SJSA1 (cell line): ENCODE results near the gene SFTPA1. TPM values are rescaled to one million over a fixed set of nuclear protein-coding genes. Genes with fewer than 3 reads are reported as not detected.
"Not testable (repeated sequence)": the region's sequence is repeated elsewhere in the genome, so short reads cannot be mapped to it uniquely, and the experiment has no call there.

ENCODE experiments used
- DNase-seq, 2 experiments: peaks; one replicate each; pipeline ENCODE4 v3.0.0-alpha.2; 2015 to 2020; ENCODE audit warnings: low spot score in 2 of 2, low read depth in 1 of 2
- H3K27ac ChIP-seq: fragments of 250-450 bp; sonication (Bioruptor Pico); 2 replicates; pipeline ENCODE4 v1.5.1; 2020; ENCODE audit warnings: mild to moderate bottlenecking, moderate library complexity
- H3K27me3 ChIP-seq: fragments of 250-450 bp; sonication (Bioruptor Pico); replicated peaks from 2 replicates; pipeline ENCODE4 v1.5.1; 2020; ENCODE audit warnings: mild to moderate bottlenecking, moderate library complexity
- H3K36me3 ChIP-seq: fragments of 250-450 bp; sonication (Bioruptor Pico); 2 replicates; pipeline ENCODE4 v1.5.1; 2020; ENCODE audit warnings: mild to moderate bottlenecking
- H3K4me1 ChIP-seq: fragments of 250-450 bp; sonication (Bioruptor Pico); replicated peaks from 2 replicates; pipeline ENCODE4 v1.6.1; 2021; ENCODE audit warnings: mild to moderate bottlenecking
- H3K4me3 ChIP-seq: fragments of 250-450 bp; sonication (Bioruptor Pico); 2 replicates; pipeline ENCODE4 v1.5.1; 2020; ENCODE audit warnings: mild to moderate bottlenecking
- H3K9me3 ChIP-seq: fragments of 250-450 bp; sonication (Bioruptor Pico); replicated peaks from 2 replicates; pipeline ENCODE4 v1.5.1; 2020; ENCODE audit warnings: mild to moderate bottlenecking
- total RNA-seq: library from RNA; depleted of rRNA; stranded (reverse); fragments of >200 nt; shearing (Covaris generic); gene quantifications from 2 replicates; pipeline ENCODE4 v1.2.3, GENCODE V29; 2014; rRNA removed

SFTPA1 gene
- not detected in 2 replicates for total RNA-seq

DNA sequence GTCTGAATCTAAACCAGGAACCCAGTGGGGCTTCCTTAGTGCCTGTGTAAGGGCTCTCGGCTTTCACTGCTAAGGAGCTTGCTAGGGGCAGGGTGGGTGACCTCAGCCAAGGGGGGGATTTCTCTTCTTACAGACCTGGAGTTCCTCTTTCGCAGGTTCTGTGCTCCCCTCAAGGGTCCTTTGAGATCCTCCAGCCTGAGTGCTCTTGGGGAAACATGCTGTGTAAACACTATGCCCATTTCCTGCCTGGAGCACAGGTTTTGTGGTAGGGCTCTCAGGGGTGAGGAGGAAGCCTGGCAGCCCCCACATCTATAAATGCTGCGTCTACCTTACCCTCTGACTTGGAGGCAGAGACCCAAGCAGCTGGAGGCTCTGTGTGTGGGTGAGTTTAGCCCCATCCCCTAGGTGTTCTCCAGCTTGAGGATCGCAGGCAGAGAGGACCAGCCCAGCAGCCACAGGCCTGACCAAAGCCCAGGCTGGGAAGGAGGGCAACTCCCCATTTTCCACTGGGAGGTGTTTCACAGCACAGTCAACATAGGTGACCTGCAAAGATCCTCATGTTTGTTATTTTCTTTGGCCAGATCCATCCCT is at the start of gene SFTPA1:
Gene SFTPA1, plus strand, starts transcription at position 339 of the 591 bp plus-strand sequence. CDS start 887 bp downstream, outside the sequence.
- no peak within 1 kb of the TSS for H3K27ac ChIP-seq
- no peaks in the 10 kb centered on the region for H3K9me3 ChIP-seq
- H3K36me3 ChIP-seq: no peaks in the 10 kb centered on the region
- H3K4me1 ChIP-seq: no peaks in the 10 kb centered on the region
- H3K27me3 ChIP-seq: 0 out of 2 replicates have a peak, but pooled peaks cover 4% of the 10 kb centered on the region
- no peak within 1 kb of the TSS for H3K4me3 ChIP-seq
- DNase-seq: no peak

DNA sequence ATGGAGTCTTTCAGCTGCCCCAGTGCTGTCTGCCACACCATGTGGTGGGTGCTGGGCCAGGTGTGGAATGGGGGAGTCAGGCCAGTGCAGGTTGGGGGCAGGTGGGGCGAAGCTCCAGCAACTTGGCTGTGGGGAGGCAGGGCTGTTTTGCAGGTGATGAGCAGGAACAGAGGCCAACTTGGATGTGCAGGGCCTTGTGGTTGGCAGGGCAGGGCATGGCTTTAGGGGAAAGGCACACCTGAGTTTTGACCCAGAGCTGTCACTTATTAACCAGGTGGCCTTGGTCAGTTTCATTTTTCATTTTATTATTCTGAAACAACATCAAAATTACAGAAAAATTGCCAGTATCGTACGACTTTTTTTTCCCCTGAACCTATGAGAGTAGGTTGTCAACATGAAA is 49.5 kb upstream of the SFTPA1 start:
- Histone ChIP-seq H3K27ac (no peak overlapping the region), H3K27me3 (peaks cover 11% of the 10 kb centered on the region), H3K9me3 (no peaks in the 10 kb centered on the region), H3K4me3 (no peak overlapping the region), H3K36me3 (no peaks in the 10 kb centered on the region), H3K4me1 (no peaks in the 10 kb centered on the region)
- no peak for DNase-seq

DNA sequence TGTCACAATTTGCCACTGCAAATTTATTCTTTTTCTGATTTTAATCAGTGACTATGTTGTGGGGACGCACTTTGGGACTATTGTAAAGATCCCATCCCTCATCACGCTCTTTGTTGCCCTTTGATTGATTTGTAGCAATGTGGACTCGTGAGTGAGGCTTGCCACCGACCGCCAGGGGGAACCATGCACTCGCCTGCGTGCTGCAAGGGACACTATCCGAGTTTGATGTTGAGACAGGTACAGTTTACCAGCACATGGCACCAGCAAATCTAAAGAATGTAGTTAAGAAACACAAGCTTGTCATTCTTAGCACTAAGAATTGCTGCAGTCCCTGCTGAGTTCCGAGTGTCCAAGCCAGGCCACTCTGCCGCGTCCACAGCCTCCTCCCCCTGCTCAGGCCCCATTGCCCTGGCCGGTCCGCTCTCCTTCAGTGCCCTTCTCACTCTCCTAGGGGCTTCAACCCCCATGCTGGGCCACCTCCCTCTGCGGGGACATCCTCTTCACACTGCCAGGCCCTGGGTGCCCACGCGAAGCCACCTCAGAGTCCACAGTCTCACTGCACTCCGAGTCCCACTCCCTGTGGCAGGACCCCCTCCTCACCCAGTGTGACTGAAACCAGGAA is 48.5 kb upstream of the SFTPA1 start:
- Histone ChIP-seq H3K36me3 (no peaks in the 10 kb centered on the region), H3K9me3 (no peaks in the 10 kb centered on the region), H3K27ac (no peak overlapping the region), H3K27me3 (peaks cover 11% of the 10 kb centered on the region), H3K4me3 (no peak overlapping the region), H3K4me1 (no peaks in the 10 kb centered on the region)
- DNase-seq: peak in 1 of 2 experiments; percentile 27

DNA sequence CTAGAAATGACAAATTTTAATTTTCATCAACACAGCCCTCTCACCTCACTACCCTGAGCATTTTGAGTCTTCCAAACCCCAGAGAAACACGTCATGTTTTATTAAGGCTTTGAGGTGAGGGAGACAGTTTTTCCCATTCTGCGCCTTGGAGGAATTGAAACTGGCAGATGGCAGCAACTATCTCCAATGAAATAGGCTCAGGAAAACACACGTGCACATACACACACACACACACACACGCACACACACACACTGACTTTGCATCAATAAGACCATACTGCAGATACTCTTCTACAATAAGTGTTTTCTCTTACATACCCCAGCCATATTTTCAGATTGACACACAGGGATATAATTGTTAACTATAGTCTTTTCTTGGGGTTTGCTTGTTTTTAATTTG is 47.3 kb upstream of the SFTPA1 start:
- Histone ChIP-seq H3K27me3 (peaks cover 11% of the 10 kb centered on the region), H3K4me3 (no peak overlapping the region), H3K36me3 (no peaks in the 10 kb centered on the region), H3K4me1 (no peaks in the 10 kb centered on the region), H3K27ac (no peak overlapping the region), H3K9me3 (no peaks in the 10 kb centered on the region)
- DNase-seq: no peak

DNA sequence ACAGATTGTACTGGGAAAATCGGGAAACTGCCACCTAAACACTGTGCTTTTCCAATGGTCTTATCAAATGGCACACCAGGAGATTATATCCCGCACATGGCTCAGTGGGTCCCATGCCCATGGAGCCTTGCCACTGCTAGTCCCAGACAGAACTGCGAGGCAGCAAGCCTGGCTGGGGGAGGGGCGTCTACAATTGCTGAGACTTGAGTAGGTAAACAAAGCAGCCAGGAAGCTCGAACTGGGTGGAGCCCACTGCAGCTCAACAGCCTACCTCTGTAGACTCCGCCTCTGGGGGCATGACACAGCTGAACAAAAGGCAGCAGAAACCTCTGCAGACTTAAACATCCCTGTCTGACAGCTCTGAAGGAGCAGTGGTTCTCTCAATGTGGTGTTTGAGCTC is 40.1 kb upstream of the SFTPA1 start:
- not testable (repeated sequence) for H3K27ac ChIP-seq, H3K4me1 ChIP-seq, DNase-seq, H3K27me3 ChIP-seq, H3K9me3 ChIP-seq, H3K36me3 ChIP-seq, H3K4me3 ChIP-seq

DNA sequence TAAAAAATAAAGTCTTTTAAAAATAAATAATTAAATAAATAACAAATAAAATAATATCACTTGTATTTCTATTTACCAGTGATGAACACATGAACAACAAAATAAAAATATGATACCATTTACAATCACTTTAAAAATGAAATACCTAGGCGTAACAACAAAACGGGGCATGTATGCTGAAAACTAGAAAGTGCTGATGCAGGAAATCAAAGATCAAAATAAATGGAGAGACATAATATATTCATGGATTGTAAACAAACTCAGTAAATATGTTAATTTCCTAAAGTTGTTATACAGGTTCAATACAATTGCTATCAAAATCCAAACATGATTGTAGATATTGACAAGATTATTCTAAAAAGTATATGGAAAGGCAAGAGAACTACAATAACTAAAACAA is 31.4 kb upstream of the SFTPA1 start:
- no peaks in the 10 kb centered on the region for H3K9me3 ChIP-seq
- H3K27ac ChIP-seq: no peak overlapping the region
- DNase-seq: no peak
- peaks cover 19% of the 10 kb centered on the region for H3K27me3 ChIP-seq
- no peaks in the 10 kb centered on the region for H3K4me1 ChIP-seq
- H3K36me3 ChIP-seq: no peaks in the 10 kb centered on the region
- no peak overlapping the region for H3K4me3 ChIP-seq

DNA sequence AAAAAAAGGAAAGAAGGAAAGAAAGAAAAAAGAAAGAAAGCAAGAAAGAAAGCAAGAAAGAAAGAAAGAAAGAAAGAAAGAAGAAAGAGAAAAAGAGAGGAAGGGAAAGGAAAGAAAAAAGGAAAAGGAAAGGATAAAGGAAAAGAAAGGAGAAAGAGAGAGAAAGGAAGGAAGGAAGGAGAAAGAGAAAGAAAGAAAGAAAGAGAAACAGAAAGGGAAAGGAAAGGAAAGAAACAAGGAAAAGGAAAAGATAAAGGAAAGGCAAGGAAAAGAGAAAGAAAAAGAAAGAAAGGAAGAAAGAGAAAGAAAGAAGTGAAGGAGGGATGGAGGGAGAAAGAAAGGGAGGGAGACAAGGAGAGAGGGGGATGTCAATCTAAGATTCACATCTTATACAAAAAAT is 29.7 kb upstream of the SFTPA1 start:
- Histone ChIP-seq H3K4me3 (no peak overlapping the region), H3K4me1 (no peaks in the 10 kb centered on the region), H3K27me3 (peaks cover 19% of the 10 kb centered on the region), H3K36me3 (no peaks in the 10 kb centered on the region), H3K9me3 (no peaks in the 10 kb centered on the region), H3K27ac (no peak overlapping the region)
- DNase-seq: no peak

DNA sequence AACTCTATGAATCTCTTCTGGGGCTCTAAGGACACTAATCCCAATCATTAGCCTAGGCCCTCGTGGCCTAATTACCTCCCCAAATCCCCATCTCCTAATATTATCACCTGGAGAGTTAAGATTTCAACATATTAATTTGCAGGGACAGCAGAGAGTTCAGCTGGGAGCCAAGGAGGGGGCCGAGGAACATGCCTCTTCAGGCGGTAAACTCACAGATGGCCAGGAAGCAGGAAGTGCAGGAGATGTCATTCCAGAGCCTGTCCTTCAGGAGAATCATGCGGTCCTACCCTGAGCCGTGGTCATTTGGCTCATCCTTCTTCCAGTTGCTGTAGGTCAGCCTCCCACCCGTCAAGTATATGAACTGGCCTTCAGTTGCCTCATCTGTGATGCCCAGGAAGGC is 28.6 kb upstream of the SFTPA1 start:
- Histone ChIP-seq H3K27me3 (peaks cover 11% of the 10 kb centered on the region), H3K27ac (no peak overlapping the region), H3K9me3 (no peaks in the 10 kb centered on the region), H3K4me3 (no peak overlapping the region), H3K4me1 (no peaks in the 10 kb centered on the region), H3K36me3 (no peaks in the 10 kb centered on the region)
- DNase-seq: no peak

DNA sequence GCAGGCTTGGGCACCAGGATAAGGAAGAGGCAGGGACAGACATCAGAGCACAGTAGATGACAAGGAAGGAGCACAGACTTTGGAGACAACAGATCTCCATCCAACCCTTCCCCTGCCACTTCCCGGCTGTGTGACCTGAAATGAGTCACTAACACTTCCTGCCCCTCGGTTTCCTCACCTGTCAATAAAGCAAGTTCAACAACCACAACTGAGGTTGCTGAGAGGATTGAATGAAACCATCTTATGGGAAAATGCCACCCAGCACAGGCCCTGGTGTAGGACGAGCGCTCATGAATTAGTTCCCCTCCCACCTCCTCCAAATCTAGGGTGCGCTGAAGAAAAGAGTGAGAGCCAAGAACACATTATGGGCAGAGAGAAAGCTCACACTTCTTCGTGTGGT is 27.8 kb upstream of the SFTPA1 start:
- not testable (repeated sequence) for H3K9me3 ChIP-seq, H3K36me3 ChIP-seq, H3K27ac ChIP-seq, H3K27me3 ChIP-seq, H3K4me3 ChIP-seq, DNase-seq, H3K4me1 ChIP-seq

DNA sequence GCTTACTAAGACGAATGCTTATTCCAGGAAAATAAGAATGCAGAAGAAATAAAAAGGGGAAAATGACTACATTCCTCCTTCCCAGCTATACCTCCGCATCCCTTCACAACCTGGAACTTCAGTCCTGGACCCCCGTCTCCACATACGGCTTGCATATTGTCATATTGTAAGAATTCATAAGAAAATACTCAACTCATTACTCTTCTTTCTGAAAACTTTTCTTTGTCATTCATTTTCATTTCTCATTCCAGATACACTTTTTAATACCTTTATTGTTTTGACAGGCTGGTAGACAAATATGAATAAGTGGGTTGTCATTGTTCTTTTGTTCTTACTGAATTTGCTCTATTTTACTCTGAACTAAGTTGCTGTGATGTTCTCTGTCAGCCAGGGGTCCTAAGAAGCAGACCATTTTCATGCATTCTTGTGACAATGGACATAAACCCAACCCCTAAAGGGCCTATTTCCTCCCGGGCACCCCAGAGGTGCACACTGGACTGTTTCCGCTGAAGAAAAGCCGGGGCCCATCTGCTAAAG is 27.2 kb upstream of the SFTPA1 start:
- H3K9me3 ChIP-seq: no peaks in the 10 kb centered on the region
- H3K4me3 ChIP-seq: no peak overlapping the region
- H3K36me3 ChIP-seq: no peaks in the 10 kb centered on the region
- peaks cover 13% of the 10 kb centered on the region for H3K27me3 ChIP-seq
- no peak overlapping the region for H3K27ac ChIP-seq
- no peak for DNase-seq
- H3K4me1 ChIP-seq: no peaks in the 10 kb centered on the region

DNA sequence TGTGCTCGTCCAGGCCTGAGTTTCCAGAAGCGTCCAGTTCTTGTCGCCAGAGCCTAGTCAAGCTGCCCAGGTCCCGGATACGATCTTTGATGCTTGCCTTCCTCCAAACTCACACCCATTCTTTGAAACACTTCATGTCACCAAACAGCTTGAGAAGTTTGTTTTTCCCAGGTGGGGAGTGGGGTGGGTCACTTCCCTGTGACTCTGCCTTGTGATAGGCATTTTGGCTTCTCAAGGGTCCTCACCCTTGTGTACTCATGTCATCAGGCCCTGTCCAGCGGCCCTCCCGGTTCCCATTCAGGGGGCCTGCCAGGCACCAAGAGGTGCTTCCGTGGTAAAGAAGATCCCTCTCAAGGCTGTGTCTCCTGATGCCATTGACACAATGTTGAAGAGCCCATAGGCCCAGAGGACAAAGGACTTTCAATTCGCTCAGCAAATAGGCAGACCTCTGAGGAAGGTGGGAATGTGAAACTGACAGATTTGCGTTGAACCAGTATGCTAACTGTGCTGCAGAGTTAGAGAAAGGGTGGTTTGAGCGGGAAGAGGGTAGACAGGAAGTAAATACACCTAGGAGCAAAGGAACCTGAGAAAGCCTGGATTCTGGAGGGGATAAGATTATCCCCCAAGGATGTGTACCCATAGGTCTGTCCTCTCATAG is 24.7 kb upstream of the SFTPA1 start:
- no peaks in the 10 kb centered on the region for H3K9me3 ChIP-seq
- no peak for DNase-seq
- no peak overlapping the region for H3K27ac ChIP-seq
- no peaks in the 10 kb centered on the region for H3K36me3 ChIP-seq
- H3K4me3 ChIP-seq: no peak overlapping the region
- no peaks in the 10 kb centered on the region for H3K4me1 ChIP-seq
- H3K27me3 ChIP-seq: peaks cover 22% of the 10 kb centered on the region

DNA sequence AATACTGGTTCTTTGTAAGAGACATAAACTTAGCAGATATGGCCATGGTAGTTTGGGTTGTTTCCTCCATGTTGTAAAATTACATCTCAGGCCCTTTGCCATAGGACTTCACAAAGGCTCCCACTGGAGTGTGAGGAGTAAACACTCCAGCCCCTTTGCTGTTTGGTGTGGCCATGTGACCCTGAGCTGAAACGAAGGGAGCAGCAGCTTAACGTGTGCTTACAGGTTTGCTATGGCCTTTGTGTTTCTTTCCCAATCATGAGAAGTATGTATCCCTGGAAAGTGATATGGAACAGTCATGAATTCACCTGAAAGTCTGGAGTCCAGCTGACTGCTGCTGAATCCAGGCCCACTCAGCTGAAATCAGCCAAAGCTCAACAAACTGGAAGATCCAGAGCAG is 23.8 kb upstream of the SFTPA1 start:
- Histone ChIP-seq H3K36me3 (no peaks in the 10 kb centered on the region), H3K27ac (no peak overlapping the region), H3K9me3 (no peaks in the 10 kb centered on the region), H3K27me3 (peaks cover 22% of the 10 kb centered on the region), H3K4me3 (no peak overlapping the region), H3K4me1 (no peaks in the 10 kb centered on the region)
- DNase-seq: no peak

DNA sequence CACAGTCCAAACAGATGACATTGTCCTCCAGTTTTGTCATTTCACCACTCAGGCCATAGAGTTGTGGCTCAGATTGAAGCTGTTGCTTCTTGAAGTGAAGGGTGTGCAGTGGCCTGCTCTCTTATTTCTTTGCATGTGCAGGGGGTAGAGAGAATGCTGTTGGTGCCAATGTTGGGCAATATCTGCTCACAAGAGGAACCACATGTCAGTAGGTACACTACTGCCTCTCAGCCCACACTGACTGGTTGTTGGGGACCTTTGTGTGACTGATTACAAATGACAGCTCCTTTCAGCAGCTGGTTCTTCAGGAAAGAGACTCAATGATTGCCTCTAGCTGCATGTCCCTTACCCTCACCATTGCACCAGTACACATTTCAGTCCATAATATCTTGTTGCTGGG is 21.9 kb upstream of the SFTPA1 start:
- H3K27me3 ChIP-seq: peaks cover 22% of the 10 kb centered on the region
- H3K4me3 ChIP-seq: no peak overlapping the region
- no peaks in the 10 kb centered on the region for H3K4me1 ChIP-seq
- no peaks in the 10 kb centered on the region for H3K36me3 ChIP-seq
- DNase-seq: no peak
- H3K27ac ChIP-seq: no peak overlapping the region
- no peaks in the 10 kb centered on the region for H3K9me3 ChIP-seq

DNA sequence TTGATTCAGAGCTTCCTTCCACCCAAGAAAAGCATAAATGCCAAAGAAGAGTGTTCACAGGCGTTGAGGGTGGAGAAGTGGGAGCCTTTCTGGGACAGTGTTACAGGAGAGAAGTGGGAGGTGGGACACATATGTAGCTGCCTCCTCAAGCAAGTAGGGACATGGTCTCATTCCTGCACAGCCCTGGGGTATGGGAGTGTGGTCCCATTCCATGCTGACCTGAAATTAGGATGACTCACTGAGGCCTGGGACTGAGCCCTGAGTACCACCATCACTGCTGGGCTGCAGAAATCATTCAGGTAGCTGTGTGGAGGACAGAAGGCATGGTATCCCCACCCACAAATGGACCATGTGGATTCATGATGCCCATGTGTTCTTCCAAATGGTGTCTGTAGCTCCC is 17.4 kb upstream of the SFTPA1 start:
- Histone ChIP-seq H3K4me3 (no peak overlapping the region), H3K36me3 (no peaks in the 10 kb centered on the region), H3K4me1 (no peaks in the 10 kb centered on the region), H3K27ac (no peak overlapping the region), H3K9me3 (0 out of 2 replicates have a peak, but pooled peaks cover 4% of the 10 kb centered on the region), H3K27me3 (peaks cover 11% of the 10 kb centered on the region)
- DNase-seq: no peak
